ENCODE data around the gene SRSF6. TPM values are rescaled to one million over a fixed set of nuclear protein-coding genes. Genes with fewer than 3 reads are reported as not detected.
A peak's percentile ranks its signal among the peaks of the same experiment; 100 is the strongest.

The SRSF6 gene
- total and polyA plus RNA-seq, 2 of the 4 experiments (the other 2 are of a cell fraction), result 72.4 to 134 TPM

- Histone ChIP-seq H2AK5ac (ENCODE audit: low read depth, low read length) (no peak overlapping the region), H4K5ac (ENCODE audit: low read depth, low read length) (no peak overlapping the region), H2AK9ac (replicated peaks; ENCODE audit: low read depth, low read length, poor library complexity) (no peak overlapping the region), H4K20me1 (ENCODE audit: insufficient read depth, low read length) (peaks cover 60% of the 10 kb centered on the region), H2BK5ac (ENCODE audit: low read depth, low read length, poor library complexity, severe bottlenecking) (no peak overlapping the region), H3K9me3 (ENCODE audit: control insufficient read depth, insufficient read depth, low read length) (no peaks in the 10 kb centered on the region), H3K79me1 (ENCODE audit: low read depth in 1 of 2, low read length in 2 of 2) (peaks cover 28 to 56% of the 10 kb centered on the region in 2 experiments), H3K4me2 (ENCODE audit: low read depth, low read length) (no peak overlapping the region), H2BK120ac (ENCODE audit: low read depth, low read length) (no peak overlapping the region), H3K36me3 (ENCODE audit: control insufficient read depth, insufficient read depth, low read length) (peaks cover 45% of the 10 kb centered on the region), H4K8ac (ENCODE audit: low read depth in 2 of 2, low read length in 2 of 2) (no peak overlapping the region), H3K9me1 (ENCODE audit: insufficient read depth, low read length) (peaks cover 3% of the 10 kb centered on the region), H3K27ac (ENCODE audit: insufficient read depth, low read length) (no peak overlapping the region), H3K56ac (ENCODE audit: extremely low read depth, insufficient read depth, low read length) (no peak overlapping the region), H2AFZ (replicated peaks; ENCODE audit: low read length, poor library complexity) (no peak overlapping the region), H3K23ac (ENCODE audit: low read depth, low read length) (no peak overlapping the region), H3K4me3 (ENCODE audit: insufficient read depth, low read depth, low read length) (no peak overlapping the region), H3K9ac (ENCODE audit: low read depth, low read length) (no peak overlapping the region), H2BK15ac (ENCODE audit: low read depth, low read length) (no peak overlapping the region), H2BK20ac (ENCODE audit: low read depth, low read length) (no peak overlapping the region), H4K91ac (ENCODE audit: insufficient read depth, low read depth, low read length) (no peak overlapping the region), H3K4me1 (ENCODE audit: control insufficient read depth, insufficient read depth, low read length) (peaks cover 4% of the 10 kb centered on the region; the same call in 1 of the 2 replicates), H3K18ac (ENCODE audit: low read depth, low read length) (no peak overlapping the region), H3K27me3 (ENCODE audit: control insufficient read depth, insufficient read depth, low read length) (no peaks in the 10 kb centered on the region), H3K4ac (ENCODE audit: low read depth, low read length) (no peak overlapping the region), H3K14ac (replicated peaks; ENCODE audit: low read depth, low read length) (no peak overlapping the region)
- ATAC-seq (ENCODE audit: low read depth) (no peak), DNase-seq (no peak)
- intact Hi-C loops (cut with micrococcal nuclease) (loop anchor here (5.0 kb wide), 1 partner anchor 622 kb away; no protein-coding TSS in a partner anchor), in situ Hi-C loops (cut with MboI; ENCODE audit: low sequenced_read_pairs) (no loop called here), dilution Hi-C loops (cut with HindIII; ENCODE audit: low sequenced_read_pairs, unreplicated experiment) (no loop called here)
- BruUV-seq (replicated peaks), result TSS peak; percentile 45
- 96% methylated on average over 4 of the region's 23 CpGs; no CpG with 5 or more reads in 1 of the 2 experiments for WGBS, 2 experiments (ENCODE audit: extremely low coverage in 2 of 2, insufficient read length in 1 of 2)
- CTCF ChIA-PET, result no interaction called here
- POLR2A ChIA-PET (ENCODE audit: unreplicated experiment), result no interaction called here
- TF ChIP-seq BHLHE40 (IDR thresholded peaks at IDR 0.05; ENCODE audit: low read depth, low read length), result no peak
- no peak for TF ChIP-seq CTCF (conservative IDR thresholded peaks at IDR 0.05; ENCODE audit: low read depth, low read length)
- no peak for TF ChIP-seq RAD21 (IDR thresholded peaks at IDR 0.05; ENCODE audit: low read length)
- TF ChIP-seq POLR2A (IDR thresholded peaks at IDR 0.05; ENCODE audit: low read depth, low read length), result no peak
- no peak for TF ChIP-seq CEBPB (IDR thresholded peaks at IDR 0.05; ENCODE audit: low read depth, low read length)
- TF ChIP-seq CHD1 (IDR thresholded peaks at IDR 0.05; ENCODE audit: low read depth, low read length), result no peak
- no peak for TF ChIP-seq MAZ (IDR thresholded peaks at IDR 0.05; ENCODE audit: borderline replicate concordance, low read depth, low read length)
- no peak for TF ChIP-seq USF2 (IDR thresholded peaks at IDR 0.05; ENCODE audit: low read depth, low read length)
- no peak for TF ChIP-seq NFE2L2 (IDR thresholded peaks at IDR 0.05; ENCODE audit: low read depth, low read length)
- TF ChIP-seq SMC3 (IDR thresholded peaks at IDR 0.05; ENCODE audit: low read depth, low read length), result no peak
- no peak for TF ChIP-seq ELK1 (IDR thresholded peaks at IDR 0.05; ENCODE audit: borderline replicate concordance, low read depth, low read length)
- TF ChIP-seq RCOR1 (IDR thresholded peaks at IDR 0.05; ENCODE audit: insufficient replicate concordance, low read length), result no peak
- TF ChIP-seq MAFK (IDR thresholded peaks at IDR 0.05; ENCODE audit: low read depth, low read length), result no peak
- TF ChIP-seq RFX5 (IDR thresholded peaks at IDR 0.05; ENCODE audit: low read depth, low read length), result no peak
- TF ChIP-seq FOS (IDR thresholded peaks at IDR 0.05; ENCODE audit: low read depth, low read length), result no peak
- no peak for TF ChIP-seq MXI1 (IDR thresholded peaks at IDR 0.05; ENCODE audit: borderline replicate concordance, low read depth, low read length)
Measured at GRCh38 chr20:43460172-43460829, 2.6 kb downstream of the SRSF6 start.
